ENCODE results near the gene WDR38.

Gene WDR38

DNA sequence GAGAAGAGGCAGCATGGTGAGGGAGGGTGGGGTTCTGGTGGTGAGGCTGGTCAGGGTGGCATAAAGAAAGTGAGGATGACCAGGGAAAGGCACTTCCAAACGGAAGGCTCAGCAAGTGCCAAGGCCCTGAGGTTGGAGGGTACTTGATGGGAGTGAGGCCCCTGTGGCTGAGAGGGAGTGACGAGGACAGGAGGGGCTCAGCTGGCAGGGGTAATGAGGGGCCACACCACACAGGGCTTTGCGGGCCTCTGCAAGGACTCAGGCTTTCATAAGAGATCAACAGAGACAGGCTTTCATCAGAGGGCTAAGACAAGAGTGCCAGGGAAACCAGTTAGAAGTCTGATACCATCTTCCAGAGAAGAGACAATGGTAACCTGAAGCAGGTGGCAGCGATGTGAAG lies 32.3 kb downstream of the WDR38 start:
- no peak overlapping the region for H3K4me3 ChIP-seq (ENCODE audit: low read length)
- DNase-seq (ENCODE audit: low read depth): no peak
- TF ChIP-seq, protein P1, sequence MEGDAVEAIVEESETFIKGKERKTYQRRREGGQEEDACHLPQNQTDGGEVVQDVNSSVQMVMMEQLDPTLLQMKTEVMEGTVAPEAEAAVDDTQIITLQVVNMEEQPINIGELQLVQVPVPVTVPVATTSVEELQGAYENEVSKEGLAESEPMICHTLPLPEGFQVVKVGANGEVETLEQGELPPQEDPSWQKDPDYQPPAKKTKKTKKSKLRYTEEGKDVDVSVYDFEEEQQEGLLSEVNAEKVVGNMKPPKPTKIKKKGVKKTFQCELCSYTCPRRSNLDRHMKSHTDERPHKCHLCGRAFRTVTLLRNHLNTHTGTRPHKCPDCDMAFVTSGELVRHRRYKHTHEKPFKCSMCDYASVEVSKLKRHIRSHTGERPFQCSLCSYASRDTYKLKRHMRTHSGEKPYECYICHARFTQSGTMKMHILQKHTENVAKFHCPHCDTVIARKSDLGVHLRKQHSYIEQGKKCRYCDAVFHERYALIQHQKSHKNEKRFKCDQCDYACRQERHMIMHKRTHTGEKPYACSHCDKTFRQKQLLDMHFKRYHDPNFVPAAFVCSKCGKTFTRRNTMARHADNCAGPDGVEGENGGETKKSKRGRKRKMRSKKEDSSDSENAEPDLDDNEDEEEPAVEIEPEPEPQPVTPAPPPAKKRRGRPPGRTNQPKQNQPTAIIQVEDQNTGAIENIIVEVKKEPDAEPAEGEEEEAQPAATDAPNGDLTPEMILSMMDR (conservative IDR thresholded peaks at IDR 0.05; ENCODE audit: low read length): no peak

DNA sequence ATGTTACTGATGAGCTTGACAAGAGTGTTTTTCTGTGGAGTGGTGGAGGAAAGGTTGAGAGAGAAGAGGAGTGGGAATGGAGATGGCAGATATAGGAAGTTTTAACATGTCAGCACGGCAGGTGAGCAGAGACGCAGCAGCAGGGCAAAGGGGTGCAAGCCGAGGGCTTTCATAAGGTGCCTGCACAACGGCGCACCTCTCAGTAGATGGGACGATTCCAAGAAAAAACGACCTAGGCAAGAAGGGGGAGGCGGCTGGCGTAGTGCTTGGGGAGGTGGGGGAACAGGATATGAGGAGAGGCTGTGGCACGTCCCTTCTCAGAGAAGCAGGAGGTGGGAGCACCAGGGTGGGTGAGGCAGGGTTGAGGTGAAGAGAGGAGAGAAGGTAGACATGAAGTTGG lies 33.2 kb downstream of the WDR38 start:
- DNase-seq (ENCODE audit: low read depth): no peak
- no peak overlapping the region for H3K4me3 ChIP-seq (ENCODE audit: low read length)
- TF ChIP-seq, protein P1 (conservative IDR thresholded peaks at IDR 0.05; ENCODE audit: low read length): no peak

DNA sequence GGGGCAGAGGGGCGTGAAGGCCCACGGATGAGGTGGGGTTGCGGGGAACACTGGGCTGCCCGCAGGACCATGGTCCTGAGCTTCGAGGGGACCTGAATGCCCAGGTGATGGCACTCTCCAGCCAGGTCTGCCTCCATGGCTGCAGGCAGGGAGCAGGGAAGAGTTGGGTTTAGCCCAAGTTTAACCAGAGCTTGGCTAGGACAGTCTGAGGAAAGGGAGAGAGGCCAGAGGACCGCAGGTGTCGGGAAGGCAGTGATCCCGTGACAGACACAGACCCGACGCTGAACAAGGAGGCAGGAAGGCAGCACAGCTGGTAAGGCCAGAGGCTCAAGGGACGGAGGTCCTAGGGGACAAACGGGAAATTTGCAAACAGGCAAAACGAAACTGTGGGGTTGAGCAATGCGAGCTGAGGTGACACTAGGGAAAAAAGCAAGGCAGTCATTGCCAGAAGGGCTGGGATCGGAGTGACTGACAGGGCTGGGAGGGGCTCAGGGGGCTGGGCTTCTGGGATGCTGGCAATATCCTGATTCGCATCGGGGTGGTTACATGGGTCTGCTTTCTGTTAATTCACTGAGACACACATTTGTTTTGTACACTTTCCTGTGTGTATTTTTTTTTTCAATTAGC lies 33.7 kb downstream of the WDR38 start:
- TF ChIP-seq, protein P1 (conservative IDR thresholded peaks at IDR 0.05; ENCODE audit: low read length): no peak
- no peak overlapping the region for H3K4me3 ChIP-seq (ENCODE audit: low read length)
- no peak for DNase-seq (ENCODE audit: low read depth)

DNA sequence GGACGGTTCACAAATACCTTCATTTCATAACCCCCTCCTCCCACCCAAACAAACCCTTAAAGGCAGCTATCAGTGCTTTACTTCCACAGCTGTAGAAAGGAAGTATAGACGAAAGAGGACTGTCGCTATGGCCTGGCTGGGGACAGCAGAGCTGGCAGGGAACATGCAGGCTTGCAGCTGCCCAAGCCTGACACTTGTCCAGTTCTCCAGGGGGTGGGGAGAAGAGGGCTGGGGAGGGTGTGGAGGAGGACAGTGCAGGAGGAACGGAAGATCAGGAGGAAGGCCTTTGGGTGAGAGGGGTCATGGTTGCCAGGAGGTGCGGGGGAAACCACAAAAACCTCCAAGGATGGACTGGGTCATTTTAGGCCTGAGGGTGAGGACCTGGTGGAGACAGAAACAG lies 34.6 kb downstream of the WDR38 start:
- DNase-seq (ENCODE audit: low read depth): no peak
- no peak overlapping the region for H3K4me3 ChIP-seq (ENCODE audit: low read length)
- TF ChIP-seq, protein P1 (conservative IDR thresholded peaks at IDR 0.05; ENCODE audit: low read length): no peak

- no peak overlapping the region for H3K4me3 ChIP-seq (ENCODE audit: low read length)
- DNase-seq (ENCODE audit: low read depth): no peak
- TF ChIP-seq, protein P1 (conservative IDR thresholded peaks at IDR 0.05; ENCODE audit: low read length): no peak
Measured at GRCh38 chr9:124889006-124889405, 35.7 kb downstream of the WDR38 start.

- DNase-seq (ENCODE audit: low read depth): no peak
- TF ChIP-seq, protein P1 (conservative IDR thresholded peaks at IDR 0.05; ENCODE audit: low read length): no peak
- no peak overlapping the region for H3K4me3 ChIP-seq (ENCODE audit: low read length)
Measured at GRCh38 chr9:124890179-124890578, 36.9 kb downstream of the WDR38 start.

DNA sequence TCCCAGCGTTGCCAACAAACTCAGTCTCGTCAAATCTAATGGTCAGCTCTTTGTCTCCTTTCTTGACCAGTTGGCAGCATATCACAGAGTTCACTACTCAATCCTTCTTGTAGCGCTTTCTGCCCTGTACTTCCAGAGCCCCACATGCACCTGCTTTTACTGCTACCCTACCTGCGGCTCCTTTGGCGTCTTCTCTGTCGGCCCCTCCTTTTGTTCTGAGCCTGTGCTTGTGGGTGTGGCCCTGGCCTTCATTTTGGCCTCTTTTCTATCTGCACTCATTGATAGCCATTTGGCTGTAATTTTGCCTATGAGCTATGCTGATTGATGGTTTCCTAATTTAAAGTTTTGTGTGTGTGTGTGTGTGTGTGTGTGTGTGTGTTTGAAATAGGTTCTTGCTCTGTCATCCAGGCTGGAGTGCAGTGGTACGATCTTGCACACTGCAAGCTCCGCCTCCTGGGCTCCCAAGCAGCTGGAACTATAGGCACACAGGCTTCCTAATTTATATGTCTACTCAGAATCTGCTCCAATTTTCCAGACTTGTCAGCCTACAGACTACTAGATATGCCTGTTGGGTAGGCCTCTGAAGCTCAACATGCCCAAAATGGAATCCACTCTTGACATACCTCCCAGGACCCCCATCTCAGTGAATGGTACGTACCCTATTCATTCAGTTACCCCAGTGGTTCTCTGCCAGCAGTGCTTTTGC lies 40.9 kb downstream of the WDR38 start:
- TF ChIP-seq, protein P1 (conservative IDR thresholded peaks at IDR 0.05; ENCODE audit: low read length): no peak
- no peak overlapping the region for H3K4me3 ChIP-seq (ENCODE audit: low read length)
- DNase-seq (ENCODE audit: low read depth): no peak

All from AG10803 (cell line).